GM12874 (cell line): ENCODE data around the gene OSMR.

Source experiments
- TF ChIP-seq, protein P1 (sequence below): IDR thresholded peaks from 2 replicates; pipeline ENCODE4 v1.5.1; 2011; ENCODE audit warnings: low read depth, mild to moderate bottlenecking, control low read depth, low read length, moderate library complexity; ENCODE audit not compliant: insufficient read depth

OSMR gene

DNA sequence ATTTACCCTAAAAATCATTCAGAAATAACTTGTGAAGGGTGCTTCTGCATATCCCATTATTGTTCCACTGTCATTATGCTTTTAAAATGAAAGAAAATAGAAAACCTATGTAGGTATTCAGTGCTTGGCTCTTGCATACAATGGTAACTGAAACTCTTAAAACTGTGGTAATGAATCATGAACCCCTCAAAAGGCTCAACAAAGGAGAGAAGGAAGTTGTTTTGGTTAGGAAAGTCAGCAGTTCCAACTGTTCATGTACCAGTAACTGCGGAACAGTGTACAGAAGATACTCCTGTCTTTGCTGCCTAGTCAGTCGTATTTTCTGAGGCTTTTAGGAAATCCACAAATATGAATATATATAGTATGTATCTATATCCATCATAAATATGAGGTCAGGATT, 96.1 kb downstream of the OSMR start:
- TF ChIP-seq, protein P1, sequence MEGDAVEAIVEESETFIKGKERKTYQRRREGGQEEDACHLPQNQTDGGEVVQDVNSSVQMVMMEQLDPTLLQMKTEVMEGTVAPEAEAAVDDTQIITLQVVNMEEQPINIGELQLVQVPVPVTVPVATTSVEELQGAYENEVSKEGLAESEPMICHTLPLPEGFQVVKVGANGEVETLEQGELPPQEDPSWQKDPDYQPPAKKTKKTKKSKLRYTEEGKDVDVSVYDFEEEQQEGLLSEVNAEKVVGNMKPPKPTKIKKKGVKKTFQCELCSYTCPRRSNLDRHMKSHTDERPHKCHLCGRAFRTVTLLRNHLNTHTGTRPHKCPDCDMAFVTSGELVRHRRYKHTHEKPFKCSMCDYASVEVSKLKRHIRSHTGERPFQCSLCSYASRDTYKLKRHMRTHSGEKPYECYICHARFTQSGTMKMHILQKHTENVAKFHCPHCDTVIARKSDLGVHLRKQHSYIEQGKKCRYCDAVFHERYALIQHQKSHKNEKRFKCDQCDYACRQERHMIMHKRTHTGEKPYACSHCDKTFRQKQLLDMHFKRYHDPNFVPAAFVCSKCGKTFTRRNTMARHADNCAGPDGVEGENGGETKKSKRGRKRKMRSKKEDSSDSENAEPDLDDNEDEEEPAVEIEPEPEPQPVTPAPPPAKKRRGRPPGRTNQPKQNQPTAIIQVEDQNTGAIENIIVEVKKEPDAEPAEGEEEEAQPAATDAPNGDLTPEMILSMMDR = no peak

DNA sequence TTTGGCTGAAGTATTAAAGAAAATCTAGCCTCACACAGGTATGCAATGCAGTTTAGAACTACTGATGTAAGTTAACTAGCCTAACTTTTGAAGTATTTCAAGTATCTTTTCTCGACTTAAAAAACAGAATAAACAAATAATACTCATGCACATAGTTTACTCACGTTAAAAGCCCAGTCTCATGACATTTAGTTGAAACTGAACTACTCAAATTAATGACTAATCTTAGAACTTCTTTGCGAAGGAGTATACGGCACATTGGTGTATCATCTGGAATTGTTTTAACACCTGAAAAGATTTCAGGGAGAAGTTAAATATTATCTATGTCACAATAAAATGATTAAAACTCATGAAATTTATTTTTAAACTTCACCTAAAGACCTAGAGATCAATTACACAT, 98.5 kb downstream of the OSMR start:
- TF ChIP-seq, protein P1 = no peak

DNA sequence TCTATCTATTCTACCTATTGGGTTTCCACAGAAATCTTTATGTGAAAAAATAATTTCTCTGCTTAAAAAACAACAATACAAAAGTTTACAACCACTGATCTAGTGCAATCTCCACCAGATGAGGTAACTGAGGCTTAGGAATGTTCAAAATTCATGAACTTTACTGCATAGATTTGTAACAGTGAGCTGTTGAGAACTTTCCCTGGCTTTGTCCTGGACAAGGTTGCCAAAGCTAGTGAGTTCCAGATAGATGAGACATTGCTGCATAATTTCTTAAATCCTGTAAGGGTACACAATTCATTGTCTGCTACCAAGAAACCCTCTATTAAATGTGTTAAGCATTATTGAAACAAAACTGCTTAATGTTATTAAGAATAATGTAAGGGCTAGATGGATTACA, 102.7 kb downstream of the OSMR start:
- TF ChIP-seq, protein P1 = no peak

DNA sequence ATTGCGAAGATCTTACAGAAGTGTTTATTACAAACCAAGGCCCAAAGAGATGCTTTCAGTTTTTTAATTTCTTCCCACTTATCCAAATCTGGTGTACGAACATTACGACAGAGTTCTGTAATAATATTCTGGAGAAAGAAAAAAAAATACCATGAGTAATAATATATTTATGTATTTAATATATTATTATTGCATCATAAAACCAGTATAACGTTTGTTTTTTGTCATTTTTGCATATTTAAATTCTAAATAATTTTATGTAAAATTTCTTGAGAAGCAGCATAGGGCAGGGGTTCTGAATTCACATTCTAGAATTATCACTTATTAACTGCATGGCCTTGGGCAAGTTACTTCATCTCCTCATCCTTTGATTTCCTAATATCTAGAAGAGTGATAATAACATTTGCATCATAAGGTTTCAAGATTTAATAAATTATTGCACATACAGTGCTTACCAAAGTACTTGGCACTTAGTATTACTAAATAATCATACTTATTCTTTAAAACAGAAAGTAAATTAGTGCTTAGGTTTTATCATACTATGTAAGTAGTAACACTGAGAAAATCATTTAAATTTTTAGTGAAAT, 107.7 kb downstream of the OSMR start:
- TF ChIP-seq, protein P1 = no peak

DNA sequence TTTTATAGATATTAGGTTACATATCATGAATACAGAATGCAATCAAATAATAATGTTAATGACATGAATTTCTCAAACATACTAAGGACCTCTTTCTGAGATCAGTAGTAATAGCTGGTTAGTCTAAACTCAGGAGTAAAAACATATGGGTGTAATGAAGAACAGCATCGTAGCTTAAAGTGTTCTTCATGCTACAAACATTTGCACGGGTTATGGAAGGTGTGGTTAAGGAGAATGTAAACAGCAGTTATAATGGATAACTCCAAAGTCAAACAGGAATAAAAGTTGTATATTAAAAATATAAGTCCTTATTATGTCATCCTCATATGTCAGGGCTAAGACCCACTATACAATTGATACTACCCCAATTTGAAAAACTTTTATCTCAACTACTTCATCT, 115.9 kb downstream of the OSMR start:
- TF ChIP-seq, protein P1 = no peak

DNA sequence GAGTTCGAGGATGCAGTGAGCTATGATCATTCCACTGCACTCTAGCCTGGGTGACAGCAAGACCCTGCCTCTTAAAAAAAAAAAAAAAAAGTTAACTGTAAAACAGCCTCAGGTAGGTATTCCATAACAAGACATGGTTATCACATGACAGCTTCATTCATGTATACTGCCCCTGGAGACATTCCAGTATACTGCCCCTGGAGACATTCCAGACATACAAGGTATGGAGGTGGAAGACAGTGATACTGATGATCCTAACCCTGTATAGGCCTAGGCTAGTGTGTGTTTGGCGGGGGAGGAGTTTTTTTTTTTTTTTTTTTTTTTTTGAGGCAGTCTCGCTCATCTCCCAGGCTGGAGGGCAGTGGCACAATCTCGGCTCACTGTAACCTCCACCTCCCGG, 122.9 kb downstream of the OSMR start:
- TF ChIP-seq, protein P1 = no peak

DNA sequence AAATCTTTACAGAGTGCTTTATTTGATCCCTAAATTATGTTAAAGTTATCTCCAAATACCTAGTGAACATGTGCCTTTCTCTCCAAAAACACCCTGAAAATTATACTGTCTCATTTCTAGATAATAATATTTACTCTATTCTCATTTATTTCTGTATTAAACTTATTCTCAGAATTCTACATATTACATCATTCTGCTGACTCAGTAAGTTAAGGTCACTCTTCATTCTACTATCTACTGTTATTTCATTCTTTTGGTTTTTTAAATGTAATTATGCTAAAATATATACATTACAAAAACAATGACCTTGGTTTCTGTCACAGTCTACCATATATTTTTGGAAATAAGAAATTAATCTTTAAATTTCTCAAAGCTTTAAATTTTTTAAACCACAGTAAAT, 132.2 kb downstream of the OSMR start:
- TF ChIP-seq, protein P1 = no peak

DNA sequence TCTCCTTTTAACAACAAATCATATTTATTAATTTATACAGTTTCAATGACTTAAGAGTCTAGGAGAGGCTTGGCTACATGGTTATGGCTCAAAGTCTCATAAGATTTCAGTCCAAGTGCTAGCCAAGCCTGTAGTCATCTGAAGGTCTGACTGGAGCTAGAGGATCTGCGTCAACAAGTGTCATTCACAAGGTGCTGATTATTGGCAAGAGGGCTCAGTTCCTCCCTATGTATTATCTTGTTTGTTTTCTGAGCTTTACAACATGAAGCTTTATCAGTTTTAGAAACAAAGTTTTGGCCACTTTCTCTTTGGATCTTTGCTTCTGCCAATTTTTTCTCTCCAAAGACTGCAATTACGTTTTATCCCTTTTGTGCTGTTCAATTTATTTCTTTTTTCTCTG, 133.7 kb downstream of the OSMR start:
- TF ChIP-seq, protein P1 = no peak
